ENCODE results near the gene SCLY. TPM values are rescaled to one million over a fixed set of nuclear protein-coding genes. Genes with fewer than 3 reads are reported as not detected.

The SCLY gene
- total and polyA plus RNA-seq, 2 of the 13 experiments (the other 11 are each of a cell fraction or from before 2014, with no cell fraction given), result 27.9 to 38.6 TPM

DNA sequence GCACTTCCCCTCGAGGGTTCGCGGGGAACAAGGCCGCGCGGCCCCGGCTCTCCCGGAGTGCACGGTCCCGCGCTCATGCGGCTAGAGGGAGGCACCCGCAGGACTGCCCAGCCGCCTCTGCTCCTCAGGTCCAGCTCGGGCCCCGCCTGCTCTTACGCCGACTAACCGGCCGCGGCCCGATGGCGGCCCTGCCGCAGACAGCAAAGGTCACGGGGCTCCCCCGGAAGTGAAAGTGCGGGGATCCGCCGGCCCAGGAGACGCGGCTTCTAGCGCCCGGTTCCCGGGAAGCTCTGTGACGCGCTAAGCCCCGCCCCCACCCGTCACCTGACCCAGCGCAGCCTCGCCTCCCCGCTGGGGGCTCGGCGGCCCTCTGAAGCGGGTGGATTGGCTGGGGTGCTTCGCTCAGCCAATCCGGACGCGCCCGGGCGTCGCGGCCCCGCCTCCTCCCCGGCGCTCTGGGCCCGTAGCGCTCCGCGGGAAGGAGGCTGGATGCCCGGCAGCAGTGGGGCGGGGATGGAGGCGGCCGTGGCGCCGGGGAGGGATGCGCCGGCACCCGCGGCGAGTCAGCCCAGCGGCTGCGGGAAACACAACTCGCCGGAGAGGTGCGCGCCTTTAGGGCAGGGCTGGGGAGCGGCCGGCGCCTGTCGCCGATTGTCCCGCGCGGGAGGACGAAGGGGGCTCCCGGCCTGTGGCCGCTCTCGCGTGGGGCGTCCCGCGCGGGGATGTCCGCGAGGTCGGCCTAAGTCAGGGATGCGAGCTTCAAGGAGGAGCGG, at the start of gene SCLY (continued):
- TF ChIP-seq, protein P1, sequence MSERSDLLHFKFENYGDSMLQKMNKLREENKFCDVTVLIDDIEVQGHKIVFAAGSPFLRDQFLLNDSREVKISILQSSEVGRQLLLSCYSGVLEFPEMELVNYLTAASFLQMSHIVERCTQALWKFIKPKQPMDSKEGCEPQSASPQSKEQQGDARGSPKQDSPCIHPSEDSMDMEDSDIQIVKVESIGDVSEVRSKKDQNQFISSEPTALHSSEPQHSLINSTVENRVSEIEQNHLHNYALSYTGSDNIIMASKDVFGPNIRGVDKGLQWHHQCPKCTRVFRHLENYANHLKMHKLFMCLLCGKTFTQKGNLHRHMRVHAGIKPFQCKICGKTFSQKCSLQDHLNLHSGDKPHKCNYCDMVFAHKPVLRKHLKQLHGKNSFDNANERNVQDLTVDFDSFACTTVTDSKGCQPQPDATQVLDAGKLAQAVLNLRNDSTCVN (CRISPR knock-in tag; IDR thresholded peaks at IDR 0.05; ENCODE audit: borderline replicate concordance), result peak; percentile 84; the same call in 1 of the 2 replicates
- TF ChIP-seq ZNF296 (CRISPR knock-in tag; conservative IDR thresholded peaks at IDR 0.05) (peak; percentile 87), ZMAT3 (CRISPR knock-in tag; conservative IDR thresholded peaks at IDR 0.05) (peak; percentile 84), ZSCAN30 (CRISPR knock-in tag; IDR thresholded peaks at IDR 0.05) (peak; percentile 95; the same call in 1 of the 2 replicates), ZZZ3 (CRISPR knock-in tag; IDR thresholded peaks at IDR 0.05; ENCODE audit: borderline replicate concordance) (no peak; the same call in 1 of the 2 replicates), U2AF2 (IDR thresholded peaks at IDR 0.05; ENCODE audit: low read depth, low read length) (peak; percentile 68; the same call in 1 of the 2 replicates), MLLT10 (CRISPR knock-in tag; IDR thresholded peaks at IDR 0.05) (no peak), GATAD2A (CRISPR knock-in tag; IDR thresholded peaks at IDR 0.05) (peak; percentile 53; the same call in 1 of the 2 replicates), TSC22D2 (CRISPR knock-in tag; IDR thresholded peaks at IDR 0.05; ENCODE audit: borderline replicate concordance) (peak; percentile 85; the same call in 1 of the 2 replicates), KLF11 (CRISPR knock-in tag; IDR thresholded peaks at IDR 0.05) (peak; percentile 80), ZNF432 (CRISPR knock-in tag; IDR thresholded peaks at IDR 0.05; ENCODE audit: borderline replicate concordance) (no peak; the same call in 1 of the 2 replicates), ZNF232 (CRISPR knock-in tag; IDR thresholded peaks at IDR 0.05; ENCODE audit: borderline replicate concordance) (no peak; the same call in none of the 2 replicates), ZNF724P (CRISPR knock-in tag; IDR thresholded peaks at IDR 0.05; ENCODE audit: borderline replicate concordance) (peak; percentile 27; the same call in 1 of the 2 replicates), SNAI1 (CRISPR knock-in tag; IDR thresholded peaks at IDR 0.05; ENCODE audit: borderline replicate concordance) (peak; percentile 96; the same call in 1 of the 2 replicates), JARID2 (CRISPR knock-in tag; IDR thresholded peaks at IDR 0.05; ENCODE audit: insufficient replicate concordance) (peak; percentile 95), NR2F2 (IDR thresholded peaks at IDR 0.05; ENCODE audit: borderline replicate concordance, low read depth) (no peak), ZNF333 (CRISPR knock-in tag; IDR thresholded peaks at IDR 0.05; ENCODE audit: borderline replicate concordance) (peak; percentile 79; the same call in 1 of the 2 replicates)
- TF ChIP-seq, protein P2, sequence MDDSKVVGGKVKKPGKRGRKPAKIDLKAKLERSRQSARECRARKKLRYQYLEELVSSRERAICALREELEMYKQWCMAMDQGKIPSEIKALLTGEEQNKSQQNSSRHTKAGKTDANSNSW (CRISPR knock-in tag; IDR thresholded peaks at IDR 0.05; ENCODE audit: borderline replicate concordance), result no peak; the same call in 1 of the 2 replicates
- TF ChIP-seq, protein P3, sequence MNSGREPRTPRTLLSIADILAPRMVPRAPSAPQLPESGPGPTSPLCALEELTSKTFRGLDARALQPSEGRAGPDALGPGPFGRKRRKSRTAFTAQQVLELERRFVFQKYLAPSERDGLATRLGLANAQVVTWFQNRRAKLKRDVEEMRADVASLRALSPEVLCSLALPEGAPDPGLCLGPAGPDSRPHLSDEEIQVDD (CRISPR knock-in tag; IDR thresholded peaks at IDR 0.05; ENCODE audit: borderline replicate concordance), result peak; percentile 47; the same call in 1 of the 2 replicates
- TF ChIP-seq, protein P4, sequence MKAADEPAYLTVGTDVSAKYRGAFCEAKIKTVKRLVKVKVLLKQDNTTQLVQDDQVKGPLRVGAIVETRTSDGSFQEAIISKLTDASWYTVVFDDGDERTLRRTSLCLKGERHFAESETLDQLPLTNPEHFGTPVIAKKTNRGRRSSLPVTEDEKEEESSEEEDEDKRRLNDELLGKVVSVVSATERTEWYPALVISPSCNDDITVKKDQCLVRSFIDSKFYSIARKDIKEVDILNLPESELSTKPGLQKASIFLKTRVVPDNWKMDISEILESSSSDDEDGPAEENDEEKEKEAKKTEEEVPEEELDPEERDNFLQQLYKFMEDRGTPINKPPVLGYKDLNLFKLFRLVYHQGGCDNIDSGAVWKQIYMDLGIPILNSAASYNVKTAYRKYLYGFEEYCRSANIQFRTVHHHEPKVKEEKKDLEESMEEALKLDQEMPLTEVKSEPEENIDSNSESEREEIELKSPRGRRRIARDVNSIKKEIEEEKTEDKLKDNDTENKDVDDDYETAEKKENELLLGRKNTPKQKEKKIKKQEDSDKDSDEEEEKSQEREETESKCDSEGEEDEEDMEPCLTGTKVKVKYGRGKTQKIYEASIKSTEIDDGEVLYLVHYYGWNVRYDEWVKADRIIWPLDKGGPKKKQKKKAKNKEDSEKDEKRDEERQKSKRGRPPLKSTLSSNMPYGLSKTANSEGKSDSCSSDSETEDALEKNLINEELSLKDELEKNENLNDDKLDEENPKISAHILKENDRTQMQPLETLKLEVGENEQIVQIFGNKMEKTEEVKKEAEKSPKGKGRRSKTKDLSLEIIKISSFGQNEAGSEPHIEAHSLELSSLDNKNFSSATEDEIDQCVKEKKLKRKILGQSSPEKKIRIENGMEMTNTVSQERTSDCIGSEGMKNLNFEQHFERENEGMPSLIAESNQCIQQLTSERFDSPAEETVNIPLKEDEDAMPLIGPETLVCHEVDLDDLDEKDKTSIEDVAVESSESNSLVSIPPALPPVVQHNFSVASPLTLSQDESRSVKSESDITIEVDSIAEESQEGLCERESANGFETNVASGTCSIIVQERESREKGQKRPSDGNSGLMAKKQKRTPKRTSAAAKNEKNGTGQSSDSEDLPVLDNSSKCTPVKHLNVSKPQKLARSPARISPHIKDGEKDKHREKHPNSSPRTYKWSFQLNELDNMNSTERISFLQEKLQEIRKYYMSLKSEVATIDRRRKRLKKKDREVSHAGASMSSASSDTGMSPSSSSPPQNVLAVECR (CRISPR knock-in tag; IDR thresholded peaks at IDR 0.05; ENCODE audit: borderline replicate concordance), result peak; percentile 97
- TF ChIP-seq, protein P5, sequence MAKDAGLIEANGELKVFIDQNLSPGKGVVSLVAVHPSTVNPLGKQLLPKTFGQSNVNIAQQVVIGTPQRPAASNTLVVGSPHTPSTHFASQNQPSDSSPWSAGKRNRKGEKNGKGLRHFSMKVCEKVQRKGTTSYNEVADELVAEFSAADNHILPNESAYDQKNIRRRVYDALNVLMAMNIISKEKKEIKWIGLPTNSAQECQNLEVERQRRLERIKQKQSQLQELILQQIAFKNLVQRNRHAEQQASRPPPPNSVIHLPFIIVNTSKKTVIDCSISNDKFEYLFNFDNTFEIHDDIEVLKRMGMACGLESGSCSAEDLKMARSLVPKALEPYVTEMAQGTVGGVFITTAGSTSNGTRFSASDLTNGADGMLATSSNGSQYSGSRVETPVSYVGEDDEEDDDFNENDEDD (CRISPR knock-in tag; IDR thresholded peaks at IDR 0.05; ENCODE audit: borderline replicate concordance), result peak; percentile 48; the same call in 1 of the 2 replicates
